Epithelial cell of proximal tubule (primary cell): ENCODE data around the gene ARSA. TPM values are rescaled to one million over a fixed set of nuclear protein-coding genes. Genes with fewer than 3 reads are reported as not detected.

Experiments used
- DNase-seq: peaks from one replicate; pipeline ENCODE4 v3.0.0-alpha.2; 2011; ENCODE audit warnings: low read depth
- H3K4me3 ChIP-seq: 2 replicates; pipeline ENCODE4 v1.5.1; 2011; ENCODE audit warnings: low read depth, mild to moderate bottlenecking, low read length
- total RNA-seq: library from RNA; depleted of rRNA; stranded (reverse); fragments of >200 nt; gene quantifications from 2 replicates; pipeline ENCODE4 v1.2.3, GENCODE V29; 2015
- TF ChIP-seq, protein P1 (sequence below): conservative IDR thresholded peaks from 2 replicates; pipeline ENCODE4 v1.5.1; 2012; ENCODE audit warnings: low read depth, mild to moderate bottlenecking, low read length

ARSA gene
- total RNA-seq, 1 donor from 2014 or later: 58.5 TPM

DNA sequence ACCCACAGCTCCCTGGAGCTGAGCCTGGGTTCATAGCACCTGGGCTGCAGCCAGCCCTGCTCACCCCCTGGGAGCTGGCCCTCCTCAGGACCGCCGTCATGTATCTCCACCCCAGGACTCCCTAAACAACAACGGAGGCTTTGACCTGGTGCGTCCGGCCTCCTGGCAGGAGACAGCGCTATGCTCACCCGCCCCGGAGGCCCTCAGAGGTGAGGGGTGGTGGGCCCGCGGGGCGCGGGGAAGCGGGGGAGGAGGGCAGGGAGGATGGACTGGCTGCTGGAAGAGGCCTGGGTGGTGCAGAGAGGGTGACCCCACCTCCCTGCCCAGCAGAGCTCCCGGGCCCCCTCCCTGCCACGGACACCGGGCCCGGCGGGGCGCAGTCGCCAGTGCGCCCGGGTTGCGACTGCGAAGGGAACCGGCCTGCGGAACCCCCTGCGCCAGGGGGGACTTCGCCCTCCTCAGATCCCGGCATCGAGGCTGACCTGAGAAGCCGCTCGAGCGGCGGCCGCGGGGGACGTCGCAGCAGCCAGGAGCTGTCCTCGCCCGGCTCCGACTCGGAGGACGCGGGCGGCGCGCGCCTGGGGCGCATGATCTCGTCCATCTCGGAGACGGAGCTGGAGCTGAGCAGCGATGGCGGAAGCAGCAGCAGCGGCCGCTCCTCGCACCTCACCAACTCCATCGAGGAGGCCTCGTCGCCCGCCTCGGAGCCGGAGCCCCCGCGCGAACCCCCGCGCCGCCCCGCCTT is 24.3 kb downstream of the ARSA start:
- no peak overlapping the region for H3K4me3 ChIP-seq
- DNase-seq: no peak
- TF ChIP-seq, protein P1, sequence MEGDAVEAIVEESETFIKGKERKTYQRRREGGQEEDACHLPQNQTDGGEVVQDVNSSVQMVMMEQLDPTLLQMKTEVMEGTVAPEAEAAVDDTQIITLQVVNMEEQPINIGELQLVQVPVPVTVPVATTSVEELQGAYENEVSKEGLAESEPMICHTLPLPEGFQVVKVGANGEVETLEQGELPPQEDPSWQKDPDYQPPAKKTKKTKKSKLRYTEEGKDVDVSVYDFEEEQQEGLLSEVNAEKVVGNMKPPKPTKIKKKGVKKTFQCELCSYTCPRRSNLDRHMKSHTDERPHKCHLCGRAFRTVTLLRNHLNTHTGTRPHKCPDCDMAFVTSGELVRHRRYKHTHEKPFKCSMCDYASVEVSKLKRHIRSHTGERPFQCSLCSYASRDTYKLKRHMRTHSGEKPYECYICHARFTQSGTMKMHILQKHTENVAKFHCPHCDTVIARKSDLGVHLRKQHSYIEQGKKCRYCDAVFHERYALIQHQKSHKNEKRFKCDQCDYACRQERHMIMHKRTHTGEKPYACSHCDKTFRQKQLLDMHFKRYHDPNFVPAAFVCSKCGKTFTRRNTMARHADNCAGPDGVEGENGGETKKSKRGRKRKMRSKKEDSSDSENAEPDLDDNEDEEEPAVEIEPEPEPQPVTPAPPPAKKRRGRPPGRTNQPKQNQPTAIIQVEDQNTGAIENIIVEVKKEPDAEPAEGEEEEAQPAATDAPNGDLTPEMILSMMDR: no peak

GRCh38 chr22:50602338-50602700 is 25.6 kb downstream of the ARSA start:
- TF ChIP-seq, protein P1: no peak
- H3K4me3 ChIP-seq: no peak overlapping the region

DNA sequence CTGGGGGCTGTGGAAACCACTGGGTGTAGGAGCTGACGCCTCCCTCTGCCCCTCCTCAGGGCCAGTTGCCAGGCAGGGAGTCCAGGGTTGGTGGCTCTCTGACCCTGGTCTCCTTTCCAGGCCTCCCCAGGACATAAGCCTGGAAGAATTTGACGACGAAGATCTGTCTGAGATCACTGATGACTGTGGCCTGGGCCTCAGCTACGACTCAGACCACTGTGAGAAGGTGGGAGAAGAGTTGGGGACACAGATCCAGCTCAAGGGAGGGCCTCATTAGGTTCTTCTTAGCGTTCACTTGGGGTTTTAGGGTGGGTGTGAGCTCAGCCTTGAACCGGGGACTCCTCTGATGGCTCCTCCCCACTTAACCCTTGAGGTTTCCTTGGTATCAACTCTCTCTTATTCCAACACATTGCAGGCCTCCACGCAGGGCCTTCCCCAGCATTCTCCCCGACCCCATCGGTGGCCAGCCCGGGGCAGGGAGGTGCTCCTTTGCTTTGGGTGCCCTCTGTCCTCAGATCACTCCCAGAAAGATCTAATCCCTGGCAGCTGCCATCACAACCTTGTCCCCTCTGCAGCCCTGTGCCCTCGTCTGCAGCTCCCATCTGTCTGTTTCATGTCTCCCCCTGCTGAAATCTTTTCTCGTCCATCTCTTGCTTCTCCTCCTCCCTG is 26.1 kb downstream of the ARSA start:
- TF ChIP-seq, protein P1: no peak
- no peak for DNase-seq
- no peak overlapping the region for H3K4me3 ChIP-seq

More at GRCh38 chr22:50602338-50602700, 25.6 kb downstream of the ARSA start:
- DNase-seq: no peak

DNA sequence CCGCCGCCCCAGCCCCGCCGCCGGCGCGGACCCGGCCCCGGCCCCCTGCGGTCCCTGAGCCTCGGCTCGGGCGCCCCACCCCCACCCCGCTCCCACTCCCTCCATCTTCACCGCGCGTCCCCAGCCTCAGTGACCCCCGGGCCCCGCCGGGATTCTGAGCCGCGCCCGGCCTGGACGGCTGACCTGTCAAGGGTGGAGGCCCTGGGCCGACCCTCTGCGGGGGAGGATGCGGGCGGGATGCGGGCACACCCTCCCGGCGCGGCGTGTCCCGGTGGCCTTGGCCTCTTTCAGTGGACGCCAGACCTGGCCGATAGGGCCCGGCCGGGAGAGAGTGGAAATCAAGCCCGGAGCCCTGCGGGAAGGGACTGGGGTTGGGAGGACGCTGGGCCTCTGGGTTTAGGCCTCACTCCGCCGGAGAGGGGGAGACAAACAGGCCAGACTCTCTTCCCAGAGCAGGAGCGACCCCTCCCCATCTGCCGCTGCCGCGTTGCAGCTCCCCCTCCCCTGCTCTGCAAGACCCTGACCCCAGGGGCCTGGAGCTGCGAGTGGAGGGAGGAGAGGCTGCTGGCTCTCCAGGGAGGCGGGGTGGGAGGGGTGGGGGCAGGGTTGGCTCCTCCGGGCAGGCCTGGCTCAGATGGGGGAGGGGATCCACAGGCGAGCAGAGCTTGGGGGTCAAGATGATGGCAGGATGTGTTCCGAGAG is 26.8 kb downstream of the ARSA start:
- no peak for DNase-seq
- TF ChIP-seq, protein P1: no peak
- no peak overlapping the region for H3K4me3 ChIP-seq

GRCh38 chr22:50600538-50600937 is 27.4 kb downstream of the ARSA start, which contains the start of gene MAPK8IP2:
MAPK8IP2 (plus strand) TSS chr22:50600793; CDS start chr22:50600819, 26 bp downstream.
- TF ChIP-seq, protein P1: no peak
- H3K4me3 ChIP-seq: no peak within 1 kb of the TSS
- no peak for DNase-seq

GRCh38 chr22:50599816-50600455 is 28.0 kb downstream of the ARSA start:
- no peak overlapping the region for H3K4me3 ChIP-seq
- TF ChIP-seq, protein P1: no peak
- DNase-seq: no peak
